Measurements from ENCODE around the gene TBX20. TPM values are rescaled to one million over a fixed set of nuclear protein-coding genes. Genes with fewer than 3 reads are reported as not detected.

TBX20 gene
- total RNA-seq, 4 donors from 2014 or later = 0.83 TPM; not detected in 3

GRCh38 chr7:35285799-35286198, 31.9 kb upstream of the TBX20 start:
- Histone ChIP-seq H3K4me3 (no peak overlapping the region), H3K27ac (replicated peaks in 1 of 4) (no peak overlapping the region), H3K4me1 (no peaks in the 10 kb centered on the region), H3K36me3 (no peaks in the 10 kb centered on the region), H3K27me3 (peaks cover 0 to 11% (median 0%) of the 10 kb centered on the region in 4 donors), H3K9me3 (peaks cover 0 to 15% (median 2%) of the 10 kb centered on the region in 4 donors)
- DNase-seq (ENCODE audit: extremely low spot score) = no peak
- intact Hi-C loops (cut with DNase I) = no loop called here
- 36% methylated on average over 1 of the region's 1 CpG for WGBS
- TF ChIP-seq, protein P1, sequence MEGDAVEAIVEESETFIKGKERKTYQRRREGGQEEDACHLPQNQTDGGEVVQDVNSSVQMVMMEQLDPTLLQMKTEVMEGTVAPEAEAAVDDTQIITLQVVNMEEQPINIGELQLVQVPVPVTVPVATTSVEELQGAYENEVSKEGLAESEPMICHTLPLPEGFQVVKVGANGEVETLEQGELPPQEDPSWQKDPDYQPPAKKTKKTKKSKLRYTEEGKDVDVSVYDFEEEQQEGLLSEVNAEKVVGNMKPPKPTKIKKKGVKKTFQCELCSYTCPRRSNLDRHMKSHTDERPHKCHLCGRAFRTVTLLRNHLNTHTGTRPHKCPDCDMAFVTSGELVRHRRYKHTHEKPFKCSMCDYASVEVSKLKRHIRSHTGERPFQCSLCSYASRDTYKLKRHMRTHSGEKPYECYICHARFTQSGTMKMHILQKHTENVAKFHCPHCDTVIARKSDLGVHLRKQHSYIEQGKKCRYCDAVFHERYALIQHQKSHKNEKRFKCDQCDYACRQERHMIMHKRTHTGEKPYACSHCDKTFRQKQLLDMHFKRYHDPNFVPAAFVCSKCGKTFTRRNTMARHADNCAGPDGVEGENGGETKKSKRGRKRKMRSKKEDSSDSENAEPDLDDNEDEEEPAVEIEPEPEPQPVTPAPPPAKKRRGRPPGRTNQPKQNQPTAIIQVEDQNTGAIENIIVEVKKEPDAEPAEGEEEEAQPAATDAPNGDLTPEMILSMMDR (IDR thresholded peaks at IDR 0.05) = no peak
- TF ChIP-seq EP300 (IDR thresholded peaks at IDR 0.05) = no peak
- no peak for TF ChIP-seq POLR2A (IDR thresholded peaks at IDR 0.05; ENCODE audit: low read depth)
- TF ChIP-seq POLR2AphosphoS5 (IDR thresholded peaks at IDR 0.05) = no peak

DNA sequence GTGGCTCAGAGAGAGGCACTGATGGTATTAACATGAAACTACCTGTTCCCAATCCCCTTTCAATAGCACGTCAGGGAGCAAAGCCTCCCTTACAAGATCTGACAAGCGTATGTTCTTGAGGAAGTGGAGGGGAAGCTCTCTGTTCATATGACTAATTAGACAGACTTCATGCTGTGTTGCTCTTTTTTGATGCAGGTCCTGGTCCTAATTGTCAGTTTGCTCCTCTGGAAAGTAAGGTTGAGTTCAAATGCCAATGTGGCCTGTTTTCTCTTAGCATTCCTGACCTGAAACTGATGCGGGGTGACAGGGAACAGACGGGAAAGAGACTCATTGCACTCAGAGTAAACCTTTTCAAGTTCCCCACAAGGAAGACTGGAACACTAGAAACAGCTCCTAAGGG, 27.0 kb upstream of the TBX20 start:
- H3K36me3 ChIP-seq = no peaks in the 10 kb centered on the region
- 60% methylated on average over 4 of the region's 4 CpGs for WGBS
- intact Hi-C loops (cut with DNase I) = no loop called here
- no peak overlapping the region for H3K27ac ChIP-seq (replicated peaks in 1 of 4)
- TF ChIP-seq POLR2AphosphoS5 (IDR thresholded peaks at IDR 0.05) = no peak
- TF ChIP-seq POLR2A (IDR thresholded peaks at IDR 0.05; ENCODE audit: low read depth) = no peak
- TF ChIP-seq, protein P1 (IDR thresholded peaks at IDR 0.05) = no peak
- TF ChIP-seq EP300 (IDR thresholded peaks at IDR 0.05) = no peak
- no peak for DNase-seq (ENCODE audit: extremely low spot score)
- H3K4me1 ChIP-seq = no peaks in the 10 kb centered on the region
- no peak overlapping the region for H3K4me3 ChIP-seq
- peaks cover 0 to 6% (median 0%) of the 10 kb centered on the region in 4 donors for H3K27me3 ChIP-seq
- no peaks in the 10 kb centered on the region for H3K9me3 ChIP-seq

GRCh38 chr7:35277359-35277758, 23.5 kb upstream of the TBX20 start:
- intact Hi-C loops (cut with DNase I) = no loop called here
- no peak for TF ChIP-seq POLR2AphosphoS5 (IDR thresholded peaks at IDR 0.05)
- TF ChIP-seq, protein P1 (IDR thresholded peaks at IDR 0.05) = no peak
- TF ChIP-seq POLR2A (IDR thresholded peaks at IDR 0.05; ENCODE audit: low read depth) = no peak
- no peak for TF ChIP-seq EP300 (IDR thresholded peaks at IDR 0.05)
- no peaks in the 10 kb centered on the region for H3K36me3 ChIP-seq
- no peaks in the 10 kb centered on the region for H3K9me3 ChIP-seq
- no peak for DNase-seq (ENCODE audit: extremely low spot score)
- 88% methylated on average over 1 of the region's 1 CpG for WGBS
- H3K4me1 ChIP-seq = no peaks in the 10 kb centered on the region
- peaks cover 0 to 6% (median 0%) of the 10 kb centered on the region in 4 donors for H3K27me3 ChIP-seq
- no peak overlapping the region for H3K27ac ChIP-seq (replicated peaks in 1 of 4)
- H3K4me3 ChIP-seq = no peak overlapping the region

DNA sequence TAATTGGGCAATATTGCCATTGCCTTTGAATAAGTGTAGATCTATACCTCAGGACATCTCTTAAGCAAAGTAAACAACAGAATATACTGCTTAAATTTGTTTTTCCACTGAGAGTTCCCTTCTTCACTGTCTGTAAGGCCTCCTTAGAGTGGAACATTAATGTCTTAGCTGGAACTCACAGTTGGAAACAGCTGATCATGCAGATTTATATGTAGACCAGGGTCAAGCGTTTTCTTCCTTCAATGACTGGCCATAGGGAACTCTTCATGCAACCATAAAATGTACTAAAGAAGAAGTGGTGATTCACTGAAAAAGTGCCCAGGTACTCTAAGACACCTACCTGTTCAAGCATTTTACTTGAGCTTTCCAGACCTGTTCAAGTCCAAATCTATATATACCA, 18.3 kb upstream of the TBX20 start:
- intact Hi-C loops (cut with DNase I) = no loop called here
- 100% methylated on average over 1 of the region's 1 CpG for WGBS

More for the DNA sequence above, 18.3 kb upstream of the TBX20 start:
- Histone ChIP-seq H3K27me3 (peaks cover 0 to 6% (median 0%) of the 10 kb centered on the region in 4 donors), H3K4me1 (peaks cover 0 to 4% (median 0%) of the 10 kb centered on the region in 4 donors), H3K27ac (replicated peaks in 1 of 4) (no peak overlapping the region), H3K36me3 (no peaks in the 10 kb centered on the region), H3K4me3 (no peak overlapping the region), H3K9me3 (no peaks in the 10 kb centered on the region)
- TF ChIP-seq, protein P1 (IDR thresholded peaks at IDR 0.05) = no peak
- TF ChIP-seq POLR2AphosphoS5 (IDR thresholded peaks at IDR 0.05) (no peak), POLR2A (IDR thresholded peaks at IDR 0.05; ENCODE audit: low read depth) (no peak), EP300 (IDR thresholded peaks at IDR 0.05) (no peak)
- DNase-seq (ENCODE audit: extremely low spot score) = no peak
